Astrocyte (in vitro differentiated cells and primary cell): ENCODE results near the gene ISCU.

Source experiments
- CTCF ChIP-seq: IDR thresholded peaks from 2 replicates; pipeline ENCODE4 v1.5.1; 2011; ENCODE audit warnings: low read depth, mild to moderate bottlenecking, inconsistent platforms, low read length, moderate library complexity; ENCODE audit not compliant: insufficient read depth
- EZH2 ChIP-seq: IDR thresholded peaks from 2 replicates; pipeline ENCODE4 v1.6.1; 2012; ENCODE audit warnings: mild to moderate bottlenecking, low read length, inconsistent platforms; ENCODE audit not compliant: insufficient read depth

GRCh38 chr12:108594960-108595710 lies 32.7 kb downstream of the ISCU start:
- TF ChIP-seq CTCF (no peak), EZH2 (no peak)
